HG03439 (cell line): ENCODE data around the gene PKIB.
"Not testable (repeated sequence)": the region's sequence is repeated elsewhere in the genome, so short reads cannot be mapped to it uniquely, and the experiment has no call there.

Experiments used
- ATAC-seq: cut with Tn5 transposase; IDR thresholded peaks from one replicate; pipeline ENCODE4 v1.9.1; 2021; ENCODE audit warnings: mild to moderate bottlenecking, moderate library complexity; ENCODE audit not compliant: unreplicated experiment

Gene PKIB, protein sequence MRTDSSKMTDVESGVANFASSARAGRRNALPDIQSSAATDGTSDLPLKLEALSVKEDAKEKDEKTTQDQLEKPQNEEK

DNA sequence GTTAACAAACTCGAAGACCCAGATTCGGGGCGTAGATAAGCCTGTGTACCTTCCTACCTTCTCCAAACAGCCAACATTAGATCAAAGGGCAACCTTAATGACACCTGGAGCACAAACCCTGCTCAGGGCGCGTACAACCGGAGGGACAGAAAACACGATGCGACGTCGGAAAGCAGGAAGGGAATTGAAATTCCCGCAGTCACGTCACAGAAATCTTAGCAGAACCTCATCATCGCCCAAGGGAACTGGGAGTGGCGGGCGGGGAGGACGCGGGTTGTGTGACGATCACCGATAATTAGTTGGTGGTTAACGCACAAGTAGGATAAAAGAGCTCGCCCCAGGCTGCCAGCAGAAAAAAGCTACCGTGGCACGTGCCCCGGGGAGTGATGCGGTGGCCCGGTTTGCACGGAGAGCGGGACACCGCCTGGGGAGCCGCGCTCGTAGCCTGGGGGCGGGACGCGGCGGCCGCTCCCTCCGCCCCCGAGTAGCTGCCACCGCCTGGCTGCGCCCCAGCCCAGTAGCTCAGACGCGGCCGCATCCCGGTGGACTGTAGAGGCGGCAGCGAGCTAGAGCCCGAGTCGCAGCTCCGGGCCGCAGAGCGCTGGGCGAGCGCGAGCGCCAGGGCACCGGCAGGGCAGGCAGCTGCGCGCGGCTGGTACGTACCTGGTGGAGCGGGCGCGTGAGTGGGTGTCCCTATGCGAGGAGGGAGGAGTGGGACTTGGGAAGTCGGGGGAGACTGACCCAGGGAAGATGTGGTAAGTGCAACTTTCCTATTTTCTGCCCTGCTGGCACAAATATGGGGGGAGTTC is at the start of gene PKIB:
Gene PKIB (plus strand): TSS at position 525 of the 809 bp plus-strand sequence. CDS start 107,390 bp downstream, outside the sequence.
- peak; percentile 91 for ATAC-seq

DNA sequence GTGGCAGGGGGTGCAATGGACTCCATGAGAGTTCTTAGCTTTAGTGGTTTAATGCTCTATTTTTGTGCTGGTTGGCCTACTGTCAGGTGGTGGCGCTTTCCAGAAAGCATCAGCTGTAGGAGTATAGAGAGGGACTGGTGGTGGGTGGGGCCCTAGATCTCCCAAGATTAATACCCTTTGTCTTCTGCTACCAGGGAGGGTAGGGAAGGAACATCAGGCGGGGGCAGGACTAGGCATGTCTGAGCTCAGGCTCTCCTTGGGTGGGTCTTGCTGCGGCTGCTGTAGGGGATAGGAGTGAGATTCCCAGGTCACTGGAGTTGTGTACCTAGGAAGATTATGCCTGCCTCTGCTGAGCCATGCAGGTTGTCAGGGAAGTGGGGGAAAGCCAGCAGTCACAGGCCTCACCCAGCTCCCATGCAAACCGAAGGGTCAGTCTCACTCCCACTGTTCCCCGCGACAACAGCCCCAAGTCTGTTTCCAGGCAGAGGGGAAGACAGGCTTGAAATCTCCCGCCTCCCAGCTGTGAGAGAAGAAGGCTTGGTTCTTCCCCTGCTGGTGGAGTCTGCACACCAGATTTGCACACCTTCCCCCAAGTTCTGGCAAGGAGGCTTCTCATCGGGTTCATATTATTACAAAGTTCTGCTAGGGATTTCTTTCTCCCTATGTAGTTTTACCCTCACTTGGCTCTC is 46.7 kb upstream of the PKIB start:
- no peak for ATAC-seq

DNA sequence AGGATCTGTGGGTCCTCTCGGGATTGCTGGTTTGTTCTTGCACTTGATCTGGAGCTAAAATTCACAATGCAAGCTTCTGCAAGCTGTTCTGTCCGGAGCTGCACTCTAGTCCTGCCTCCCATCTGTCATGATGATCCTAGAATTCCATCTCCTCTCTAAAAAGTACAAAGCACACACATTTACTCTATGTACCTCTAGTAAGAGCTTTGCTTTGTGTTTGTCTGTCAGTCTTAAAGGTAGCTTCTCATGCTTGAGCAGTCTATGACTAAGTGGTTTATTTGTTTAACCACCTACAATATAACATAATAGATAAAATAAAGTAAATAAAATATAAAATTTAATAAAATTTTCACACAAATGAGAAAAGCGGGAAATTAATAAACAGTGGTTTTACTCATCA is 46.0 kb upstream of the PKIB start:
- no peak for ATAC-seq

DNA sequence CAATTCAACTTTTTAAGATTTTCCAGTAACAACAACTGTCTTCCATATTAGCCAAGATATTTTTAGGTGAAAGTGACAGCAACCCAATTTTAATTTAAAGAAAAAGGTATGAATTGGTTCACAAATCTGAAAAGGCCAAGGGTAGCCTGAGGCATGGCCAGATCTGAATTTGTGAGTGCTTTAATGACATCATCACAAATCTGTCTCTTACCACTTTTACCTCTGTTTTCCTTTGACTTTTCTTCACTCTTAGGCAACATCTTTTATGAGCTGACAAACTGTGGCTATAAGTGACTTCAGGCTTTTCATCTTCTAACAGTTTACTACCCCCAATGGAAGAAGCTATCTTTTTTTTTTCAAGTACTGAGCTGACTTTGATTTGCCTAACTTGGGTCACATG is 44.5 kb upstream of the PKIB start:
- ATAC-seq = no peak

DNA sequence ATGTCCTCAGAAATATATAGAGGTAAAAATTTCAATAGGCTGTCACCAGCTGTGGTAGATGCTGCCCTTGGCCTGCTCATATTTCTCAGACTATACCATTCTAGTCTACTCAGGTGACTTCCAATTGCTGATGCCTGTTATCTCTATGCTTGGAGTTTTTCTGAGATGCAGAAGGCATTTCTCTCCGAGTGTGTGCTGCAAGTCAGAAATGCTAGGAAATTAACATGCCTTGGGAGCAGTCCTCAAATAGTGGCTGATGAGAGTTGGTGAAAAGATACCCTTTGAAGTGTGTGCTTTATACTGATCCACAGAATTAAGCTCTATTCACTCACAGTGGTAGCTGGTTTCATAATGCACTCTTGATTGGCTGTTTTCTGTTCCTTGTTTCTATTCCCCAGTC is 43.2 kb upstream of the PKIB start:
- no peak for ATAC-seq

DNA sequence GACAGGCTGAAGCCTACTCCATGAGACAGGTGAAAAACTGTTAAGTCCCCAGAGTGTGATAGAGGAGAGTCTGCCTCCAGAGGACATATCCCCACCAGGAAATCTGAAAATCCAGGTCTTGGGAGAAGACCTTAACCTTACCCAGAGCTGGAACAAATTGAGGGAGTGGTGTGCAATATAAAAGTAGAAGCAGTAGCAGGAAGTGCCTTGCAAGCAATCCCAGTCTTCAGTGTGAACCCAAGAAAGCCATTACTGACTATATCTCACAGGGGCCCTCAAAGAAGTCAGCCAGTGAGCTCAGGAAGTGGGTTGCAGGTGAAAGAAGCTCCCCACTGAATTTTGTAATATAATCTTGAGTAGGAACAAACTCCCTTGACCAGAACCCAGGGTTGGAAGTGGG is 41.9 kb upstream of the PKIB start:
- ATAC-seq = no peak

DNA sequence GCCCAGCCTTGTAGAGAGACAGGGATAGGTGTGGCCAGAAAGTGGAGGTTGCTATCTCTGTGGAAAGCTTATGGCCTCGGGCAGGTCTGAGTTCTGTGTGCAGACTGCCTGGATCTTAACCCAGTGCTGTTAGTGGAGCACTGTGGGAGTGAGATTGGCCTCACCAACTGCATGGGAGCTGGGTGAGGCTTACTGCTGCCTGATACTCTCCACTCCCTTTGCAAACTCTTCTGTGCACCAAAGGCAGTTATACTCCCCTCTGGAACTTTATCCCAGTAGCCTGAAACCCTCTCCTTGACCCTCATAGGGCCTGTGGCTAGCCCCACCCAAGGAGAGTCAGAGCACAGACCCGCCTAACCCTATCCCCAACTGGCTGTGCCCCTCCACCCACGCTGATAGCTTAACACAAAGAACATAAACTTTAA is 41.4 kb upstream of the PKIB start:
- ATAC-seq = no peak

DNA sequence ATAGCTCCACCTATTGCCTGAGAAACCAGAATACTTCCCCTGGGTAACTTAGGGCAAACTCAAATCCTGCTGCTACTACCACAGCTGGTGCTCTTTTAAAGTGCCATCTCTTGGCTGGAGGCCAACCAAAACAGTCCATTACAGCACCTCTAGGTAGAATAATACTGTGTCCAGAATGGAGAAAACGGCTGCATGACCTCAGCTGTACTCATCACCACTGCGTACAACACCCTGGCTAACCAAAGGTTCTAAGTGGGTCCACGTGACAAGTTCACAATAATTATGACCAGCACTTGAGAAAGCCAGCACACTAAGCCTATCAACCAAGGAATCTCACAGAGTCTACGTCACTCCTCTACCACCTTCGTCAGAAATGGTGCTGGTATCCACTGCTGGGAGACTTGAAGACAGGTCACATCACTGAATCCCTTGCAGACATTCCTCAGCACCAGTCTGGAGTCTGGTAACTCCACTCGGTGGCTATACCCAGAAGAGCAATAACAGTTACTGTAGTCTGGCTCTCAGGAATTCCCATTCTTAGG is 40.9 kb upstream of the PKIB start:
- no peak for ATAC-seq

DNA sequence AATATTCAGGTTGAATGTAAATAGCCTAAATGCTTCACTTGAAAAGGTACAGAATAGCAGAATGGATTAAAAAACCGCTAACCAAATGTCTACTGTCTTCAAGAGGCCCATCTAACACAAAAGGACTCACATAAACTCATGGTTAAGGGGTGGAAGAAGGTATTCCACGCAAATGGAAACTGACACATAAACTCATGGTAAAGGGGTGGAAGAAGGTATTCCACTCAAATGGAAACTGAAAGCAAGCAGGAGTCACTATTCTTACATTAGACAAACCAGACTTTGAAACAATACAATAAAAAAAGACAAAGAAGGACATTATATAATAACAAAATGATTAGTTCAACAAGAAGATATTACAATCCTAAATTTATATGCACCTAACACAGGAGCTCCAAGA is 38.3 kb upstream of the PKIB start:
- ATAC-seq = no peak

DNA sequence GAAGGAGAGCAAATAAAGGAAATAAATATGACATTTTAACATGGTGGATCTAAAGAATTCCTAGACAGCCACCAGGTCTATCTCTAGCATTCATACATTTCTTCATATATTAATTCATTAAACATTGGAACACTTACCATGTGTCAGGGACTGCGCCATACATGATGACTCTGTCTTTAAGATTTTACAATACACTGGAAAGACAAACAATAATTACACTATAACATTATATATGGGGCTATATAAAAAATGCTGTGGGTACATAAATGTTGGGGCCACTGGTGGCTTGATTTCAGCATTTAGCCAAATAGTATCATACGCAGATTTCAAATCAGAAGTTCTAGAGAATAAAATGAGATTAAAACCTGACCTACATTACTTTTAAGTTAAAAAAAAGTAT is 33.3 kb upstream of the PKIB start:
- ATAC-seq = no peak

DNA sequence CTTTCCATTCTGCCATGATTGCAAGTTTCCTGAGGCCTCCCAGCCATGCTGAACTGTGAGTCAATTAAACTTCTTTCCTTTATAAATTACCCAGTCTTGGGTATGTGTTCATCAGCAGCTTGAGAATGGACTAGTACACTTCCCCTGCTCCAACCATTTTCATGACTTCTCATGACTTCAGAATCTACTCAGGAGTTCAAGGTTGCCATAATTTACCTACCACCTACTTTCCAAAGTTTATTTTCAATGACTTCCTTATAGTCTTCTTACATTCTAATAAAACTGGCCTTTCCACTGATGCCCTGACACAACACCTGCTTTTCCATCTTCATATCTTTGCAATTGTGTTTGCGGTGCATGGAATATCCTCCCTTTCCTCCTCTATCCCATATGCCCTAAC is 31.2 kb upstream of the PKIB start:
- ATAC-seq = no peak

DNA sequence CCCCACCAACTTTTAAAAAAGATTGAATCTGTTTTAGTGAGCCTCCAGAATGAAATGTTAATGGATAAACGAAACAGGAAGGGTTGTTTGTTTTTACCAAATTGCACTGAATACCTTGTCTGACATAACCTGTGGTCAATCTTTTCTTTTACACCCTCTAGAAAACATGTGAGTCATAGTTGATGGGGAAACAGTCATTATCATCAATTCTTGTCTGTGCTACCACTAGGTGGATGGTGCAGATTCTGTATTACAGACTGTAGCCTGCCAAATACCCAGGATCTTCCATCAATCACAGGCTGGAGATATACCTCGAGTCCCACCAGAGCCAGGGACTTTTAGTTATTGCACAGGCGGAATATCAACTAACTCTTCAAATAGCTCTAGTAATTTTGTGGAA is 29.5 kb upstream of the PKIB start:
- ATAC-seq = no peak

DNA sequence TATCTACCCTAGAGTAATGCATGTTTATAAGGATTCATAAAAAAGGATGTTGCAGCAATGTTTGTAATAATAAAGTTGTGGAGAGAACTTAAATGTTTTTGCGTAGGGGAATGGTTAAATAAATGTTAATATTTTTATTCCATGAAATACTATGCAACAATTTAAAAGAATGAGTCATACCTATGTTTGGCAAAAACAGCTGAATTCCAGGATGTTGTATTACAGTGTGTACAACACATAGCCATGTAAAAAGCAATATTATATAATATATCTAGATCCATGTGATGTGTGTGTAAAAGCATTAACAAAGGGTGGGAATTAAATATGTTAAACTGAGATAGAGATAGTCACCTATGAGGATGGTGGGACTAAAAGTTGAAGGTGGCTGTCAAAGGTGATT is 21.1 kb upstream of the PKIB start:
- no peak for ATAC-seq

DNA sequence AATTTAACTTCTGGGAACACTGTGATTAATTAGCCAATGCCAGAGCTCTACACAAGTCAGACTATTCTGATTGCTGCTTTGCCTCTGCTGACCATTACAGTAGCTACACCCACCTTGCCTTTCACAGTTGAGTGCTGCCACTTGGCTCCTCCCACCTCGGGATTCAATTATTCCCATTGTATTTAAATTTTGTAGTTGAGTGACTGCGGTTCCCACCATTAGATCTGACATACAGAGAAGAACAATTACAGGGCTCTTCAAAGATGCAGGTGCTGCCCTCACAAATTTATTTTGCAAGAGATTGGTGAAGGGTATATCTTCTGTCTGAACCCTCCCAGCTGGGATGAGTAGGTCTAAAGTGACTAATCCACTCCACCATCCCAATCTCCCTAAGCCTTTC is 11.9 kb upstream of the PKIB start:
- ATAC-seq = not testable (repeated sequence)

DNA sequence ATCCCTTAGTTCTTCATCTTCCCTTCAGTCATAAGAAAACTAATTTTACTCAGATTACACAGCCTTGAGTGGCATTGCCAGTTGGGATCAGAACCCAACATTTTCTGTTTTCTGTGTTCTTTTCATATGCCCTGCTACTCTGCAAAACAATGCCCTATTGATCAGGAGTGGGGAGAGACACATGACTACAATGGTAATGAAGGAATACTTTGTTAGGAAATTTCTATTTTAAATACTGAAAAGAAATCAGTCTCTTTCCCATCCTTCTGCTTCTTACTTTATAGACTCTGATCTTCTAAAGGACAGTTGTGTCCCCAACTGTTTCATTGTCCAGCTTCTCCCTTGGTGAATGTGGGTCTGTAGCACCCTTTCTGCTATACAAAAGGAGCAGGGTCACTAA is 5.5 kb upstream of the PKIB start:
- ATAC-seq = no peak

DNA sequence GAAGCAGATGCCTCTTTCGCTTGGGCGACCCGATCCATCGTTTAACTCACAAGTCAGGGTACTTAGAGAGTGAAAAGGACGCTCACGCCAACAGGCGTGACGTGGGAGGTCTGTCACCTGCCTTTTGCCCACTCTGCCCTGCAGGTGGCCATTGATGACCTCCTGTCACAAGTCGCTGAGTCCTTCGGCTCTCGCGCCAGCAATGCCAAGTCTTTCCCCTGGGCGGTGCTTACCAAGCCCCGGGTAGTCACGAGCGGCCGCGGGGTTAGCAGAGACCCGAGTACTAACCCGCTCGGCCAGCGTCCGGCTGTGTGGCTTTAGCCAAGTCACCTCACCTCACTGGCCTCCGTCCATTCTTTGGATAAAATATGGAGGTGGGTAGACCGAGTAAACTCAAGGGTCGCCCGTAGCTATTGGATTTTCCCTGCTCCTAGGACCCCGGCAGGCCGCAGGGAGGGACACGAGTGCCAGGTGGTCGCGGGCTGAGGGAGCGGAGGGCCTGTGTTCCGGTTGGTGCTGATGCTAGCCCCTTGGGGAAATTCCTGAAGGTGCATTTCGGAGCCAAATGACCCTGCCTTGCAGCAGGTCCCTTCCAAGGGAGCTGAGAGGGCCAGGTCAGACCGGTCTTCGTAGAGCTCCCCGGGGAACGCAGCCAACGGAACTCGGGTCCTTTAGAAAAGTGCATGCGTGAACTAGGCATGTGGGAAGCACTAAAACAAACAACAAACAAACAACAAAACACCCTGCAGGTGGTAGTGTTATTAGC is 668 bp downstream of the PKIB start:
- peak; percentile 45 for ATAC-seq

DNA sequence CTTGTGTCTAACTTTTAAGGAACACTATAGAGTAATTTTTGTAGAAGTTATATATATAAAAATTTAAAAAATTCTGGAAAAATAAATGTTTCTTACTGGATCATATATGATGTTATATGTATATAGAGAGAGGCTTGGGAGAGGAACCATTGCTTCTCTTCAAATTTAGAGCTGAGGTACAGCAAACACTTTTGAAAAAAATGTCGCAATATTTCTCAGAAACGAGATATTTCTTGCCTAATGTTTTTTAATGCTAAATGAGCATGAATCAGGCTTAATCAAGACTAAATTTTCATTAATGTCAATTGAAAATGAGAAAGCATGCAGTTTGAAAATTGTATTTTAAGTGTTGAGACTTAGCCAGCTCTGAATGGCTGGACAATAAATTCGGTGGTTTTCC is 2.6 kb downstream of the PKIB start:
- no peak for ATAC-seq

DNA sequence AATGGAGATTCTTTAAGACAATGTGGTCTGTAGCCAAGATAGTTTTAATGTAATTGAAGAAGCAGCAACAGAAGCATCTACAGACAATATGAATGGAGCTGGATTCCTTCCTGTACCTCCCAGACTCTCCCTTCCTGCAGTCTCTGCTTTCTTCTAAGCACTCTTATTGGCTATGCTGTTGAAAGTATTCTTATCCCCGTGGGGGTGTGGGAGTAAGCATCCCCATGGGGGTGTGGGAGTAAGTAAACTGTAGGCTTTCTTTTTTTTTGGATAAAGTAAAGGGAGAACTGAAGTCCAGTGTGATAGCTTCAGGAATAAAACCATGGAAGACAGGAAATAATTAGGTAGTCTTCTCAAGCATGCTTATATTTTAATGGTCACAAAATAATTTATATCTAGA is 4.1 kb downstream of the PKIB start:
- no peak for ATAC-seq

DNA sequence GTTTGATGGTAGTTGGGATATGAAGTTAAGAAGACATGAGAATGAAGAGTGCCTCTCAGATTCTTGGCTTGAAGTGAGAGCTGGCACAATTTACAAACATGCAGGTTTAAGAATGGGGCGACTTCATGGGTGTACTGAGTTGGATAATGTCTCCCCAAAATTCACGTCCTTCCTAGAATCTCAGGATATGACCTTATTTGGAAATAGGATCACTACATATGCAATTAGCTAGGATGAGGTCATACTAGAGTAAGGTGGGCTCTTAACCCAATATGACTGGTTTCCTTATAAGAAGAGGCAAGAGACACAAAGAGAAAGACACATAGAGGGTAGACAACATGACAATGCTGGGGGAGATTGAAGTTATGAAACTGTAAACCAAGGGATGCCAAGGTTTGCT is 5.2 kb downstream of the PKIB start:
- no peak for ATAC-seq

DNA sequence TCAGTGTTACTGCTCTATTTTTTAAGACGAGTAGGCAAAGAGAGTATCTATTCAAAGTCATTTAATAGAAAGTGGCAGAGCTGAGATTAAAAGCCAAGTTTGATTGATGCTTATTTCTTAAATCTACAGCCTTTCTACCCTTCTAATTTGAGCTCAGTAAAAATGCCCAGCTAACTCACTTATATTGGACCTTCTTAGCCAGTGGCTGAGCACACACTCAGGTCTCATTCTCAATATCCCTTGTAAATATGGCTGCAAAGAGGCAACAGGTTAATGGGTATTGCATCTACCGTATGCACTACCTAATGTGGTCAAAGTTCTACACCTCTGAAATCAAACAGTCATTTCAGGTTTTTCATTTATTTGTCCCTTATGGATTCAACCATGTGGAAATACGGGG is 6.7 kb downstream of the PKIB start:
- ATAC-seq = no peak

DNA sequence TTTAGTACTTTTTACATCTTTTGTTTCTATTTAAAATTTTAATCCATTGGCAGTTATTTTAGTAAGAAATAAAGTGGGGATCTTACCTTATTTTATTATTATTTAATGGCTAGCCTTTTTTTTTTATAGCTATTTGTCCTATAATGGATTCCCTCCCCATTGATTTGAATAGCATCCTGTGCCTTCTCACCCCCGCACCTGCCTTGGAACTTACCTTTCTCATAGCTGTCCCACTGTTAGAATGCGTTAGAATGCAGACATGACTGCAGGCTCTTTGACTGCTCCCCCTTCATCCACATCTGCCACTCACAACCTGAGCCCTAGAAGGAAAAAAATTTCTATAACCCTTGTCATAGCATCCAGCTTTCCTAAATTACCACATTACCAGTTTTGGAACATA is 9.1 kb downstream of the PKIB start:
- no peak for ATAC-seq
